Loucy (cell line): ENCODE measurements around the gene TET3.

ENCODE experiments used
- H2AFZ ChIP-seq: fragments of 200-600 bp; sonication (generic); 2 replicates; pipeline ENCODE4 v1.6.0; 2016; ENCODE audit warnings: antibody characterized with exemption, mild to moderate bottlenecking, low read length, moderate library complexity
- H3F3A ChIP-seq: fragments of 200-600 bp; 2 replicates; pipeline ENCODE4 v1.6.0; 2016; ENCODE audit warnings: antibody characterized with exemption, low read depth, mild to moderate bottlenecking
- H3K27me3 ChIP-seq: fragments of 200-600 bp; sonication (generic); 2 replicates; pipeline ENCODE4 v1.6.1; 2014; ENCODE audit warnings: low read length, mild to moderate bottlenecking; ENCODE audit not compliant: insufficient read depth, poor library complexity, severe bottlenecking
- H3K36me3 ChIP-seq: fragments of 200-600 bp; sonication (generic); 2 replicates; pipeline ENCODE4 v1.6.1; 2016; ENCODE audit warnings: low read length; ENCODE audit not compliant: insufficient read depth
- H3K4me1 ChIP-seq: fragments of 200-600 bp; sonication (generic); 2 replicates; pipeline ENCODE4 v1.5.1; 2014; ENCODE audit warnings: low read length, mild to moderate bottlenecking; ENCODE audit not compliant: insufficient read depth, poor library complexity, severe bottlenecking
- H3K4me2 ChIP-seq: fragments of 200-600 bp; sonication (generic); 2 replicates; pipeline ENCODE4 v1.6.0; 2014; ENCODE audit warnings: antibody characterized with exemption, low read length, low read depth, mild to moderate bottlenecking; ENCODE audit not compliant: poor library complexity, severe bottlenecking
- H3K4me3 ChIP-seq: fragments of 200-600 bp; sonication (generic); 2 replicates; pipeline ENCODE4 v1.5.1; 2014; ENCODE audit warnings: low read length, mild to moderate bottlenecking, mixed read lengths; ENCODE audit not compliant: poor library complexity, severe bottlenecking
- H3K79me2 ChIP-seq: fragments of 200-600 bp; sonication (generic); 2 replicates; pipeline ENCODE4 v1.6.1; 2014; ENCODE audit warnings: low read length; ENCODE audit not compliant: insufficient read depth
- H3K9ac ChIP-seq: fragments of 200-600 bp; sonication (generic); 2 replicates; pipeline ENCODE4 v1.6.0; 2014; ENCODE audit warnings: mild to moderate bottlenecking, low read depth, low read length, moderate library complexity; ENCODE audit not compliant: poor library complexity, severe bottlenecking
- H3K9me2 ChIP-seq: fragments of 200-600 bp; sonication (generic); replicated peaks from 2 replicates; pipeline ENCODE4 v1.6.1; 2016; ENCODE audit warnings: low read depth, low read length, mixed read lengths
- H3K9me3 ChIP-seq: fragments of 200-600 bp; sonication (generic); 2 replicates; pipeline ENCODE4 v1.6.1; 2014; ENCODE audit warnings: mild to moderate bottlenecking, antibody characterized with exemption, low read length, low read depth; ENCODE audit not compliant: insufficient read depth
- H4K20me1 ChIP-seq: fragments of 200-600 bp; sonication (generic); 2 replicates; pipeline ENCODE4 v1.6.0; 2014; ENCODE audit warnings: antibody characterized with exemption, low read length, mild to moderate bottlenecking; ENCODE audit not compliant: insufficient read depth, poor library complexity, severe bottlenecking
- EZH2phosphoT487 ChIP-seq: fragments of 200-600 bp; IDR thresholded peaks from 2 replicates; pipeline ENCODE4 v1.6.1; 2018; ENCODE audit warnings: antibody characterized with exemption, mild to moderate bottlenecking, moderate library complexity, borderline replicate concordance
- TF ChIP-seq, protein P1 (sequence below): fragments of 200-600 bp; sonication (generic); conservative IDR thresholded peaks from 2 replicates; pipeline ENCODE4 v1.5.1; 2014; ENCODE audit warnings: mild to moderate bottlenecking, antibody characterized with exemption, low read length

Gene TET3

GRCh38 chr2:74005786-74006185, 21.1 kb downstream of the TET3 start:
- Histone ChIP-seq H3K9me2 (no peaks in the 10 kb centered on the region), H3F3A (no peaks in the 10 kb centered on the region), H3K79me2 (peaks cover 97% of the 10 kb centered on the region), H3K9me3 (no peaks in the 10 kb centered on the region), H3K4me1 (peaks cover 38% of the 10 kb centered on the region), H3K36me3 (peaks cover 58% of the 10 kb centered on the region; the same call in 1 of the 2 replicates), H4K20me1 (peaks cover 89% of the 10 kb centered on the region), H3K4me3 (no peak overlapping the region), H2AFZ (no peak overlapping the region), H3K9ac (no peak overlapping the region), H3K4me2 (peak overlapping the region; percentile 21), H3K27me3 (no peaks in the 10 kb centered on the region)
- no peak for TF ChIP-seq EZH2phosphoT487
- TF ChIP-seq, protein P1, sequence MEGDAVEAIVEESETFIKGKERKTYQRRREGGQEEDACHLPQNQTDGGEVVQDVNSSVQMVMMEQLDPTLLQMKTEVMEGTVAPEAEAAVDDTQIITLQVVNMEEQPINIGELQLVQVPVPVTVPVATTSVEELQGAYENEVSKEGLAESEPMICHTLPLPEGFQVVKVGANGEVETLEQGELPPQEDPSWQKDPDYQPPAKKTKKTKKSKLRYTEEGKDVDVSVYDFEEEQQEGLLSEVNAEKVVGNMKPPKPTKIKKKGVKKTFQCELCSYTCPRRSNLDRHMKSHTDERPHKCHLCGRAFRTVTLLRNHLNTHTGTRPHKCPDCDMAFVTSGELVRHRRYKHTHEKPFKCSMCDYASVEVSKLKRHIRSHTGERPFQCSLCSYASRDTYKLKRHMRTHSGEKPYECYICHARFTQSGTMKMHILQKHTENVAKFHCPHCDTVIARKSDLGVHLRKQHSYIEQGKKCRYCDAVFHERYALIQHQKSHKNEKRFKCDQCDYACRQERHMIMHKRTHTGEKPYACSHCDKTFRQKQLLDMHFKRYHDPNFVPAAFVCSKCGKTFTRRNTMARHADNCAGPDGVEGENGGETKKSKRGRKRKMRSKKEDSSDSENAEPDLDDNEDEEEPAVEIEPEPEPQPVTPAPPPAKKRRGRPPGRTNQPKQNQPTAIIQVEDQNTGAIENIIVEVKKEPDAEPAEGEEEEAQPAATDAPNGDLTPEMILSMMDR = no peak

- Histone ChIP-seq H3F3A (no peaks in the 10 kb centered on the region), H3K4me1 (peaks cover 32% of the 10 kb centered on the region), H3K4me3 (no peak overlapping the region), H2AFZ (no peak overlapping the region), H4K20me1 (peaks cover 86% of the 10 kb centered on the region), H3K36me3 (peaks cover 56% of the 10 kb centered on the region; the same call in 1 of the 2 replicates), H3K79me2 (peaks cover 97% of the 10 kb centered on the region), H3K9me2 (no peaks in the 10 kb centered on the region), H3K27me3 (no peaks in the 10 kb centered on the region), H3K9me3 (no peaks in the 10 kb centered on the region), H3K4me2 (peak overlapping the region; percentile 21), H3K9ac (no peak overlapping the region)
- TF ChIP-seq, protein P1 = no peak
- TF ChIP-seq EZH2phosphoT487 = no peak
Observed at GRCh38 chr2:74006459-74006858, 21.7 kb downstream of the TET3 start.

DNA sequence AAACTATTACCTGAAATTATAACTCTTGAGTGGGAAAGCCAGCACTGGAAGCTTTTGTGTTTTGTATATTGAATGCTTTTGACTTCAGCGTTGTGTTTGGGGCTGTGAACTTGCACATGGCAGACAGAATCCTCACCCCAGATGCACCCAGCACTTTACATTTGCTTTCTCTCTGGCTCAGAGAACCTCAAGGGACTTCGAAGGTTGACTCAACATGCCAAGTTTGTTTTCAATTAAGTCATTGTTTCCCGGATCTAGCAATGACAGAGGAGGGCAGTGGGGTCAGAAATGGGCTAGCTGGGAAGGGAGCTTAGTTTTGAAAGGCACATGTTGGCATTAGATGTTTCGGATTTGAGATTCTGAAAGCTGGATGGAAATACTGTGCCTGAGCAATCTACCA, 22.4 kb downstream of the TET3 start:
- Histone ChIP-seq H3K4me2 (peak overlapping the region; percentile 21), H2AFZ (no peak overlapping the region), H4K20me1 (peaks cover 82% of the 10 kb centered on the region), H3K9me3 (no peaks in the 10 kb centered on the region), H3K9me2 (no peaks in the 10 kb centered on the region), H3K36me3 (peaks cover 58% of the 10 kb centered on the region; the same call in 1 of the 2 replicates), H3F3A (no peaks in the 10 kb centered on the region), H3K4me1 (peaks cover 32% of the 10 kb centered on the region), H3K79me2 (peaks cover 97% of the 10 kb centered on the region), H3K4me3 (no peak overlapping the region), H3K9ac (no peak overlapping the region), H3K27me3 (no peaks in the 10 kb centered on the region)
- TF ChIP-seq, protein P1 = no peak
